ENCODE data around the gene PHACTR4.

- no peak for TF ChIP-seq CTCF (IDR thresholded peaks at IDR 0.05; ENCODE audit: insufficient read depth, low read length)
- no peak for TF ChIP-seq POLR2AphosphoS5 (IDR thresholded peaks at IDR 0.05; ENCODE audit: low read depth)
Measured at GRCh38 chr1:28329395-28330153, 40.0 kb upstream of the PHACTR4 start.

Data from HL-60 (cell line).